Prostate gland (tissue), 2 donors: ENCODE data around the gene SNX18.

Experiments used
- POLR2A ChIP-seq: fragments of 450-650 bp; IDR thresholded peaks from one replicate; pipeline ENCODE4 v1.6.1; 2016; ENCODE audit warnings: antibody characterized with exemption, mild to moderate bottlenecking
- POLR2AphosphoS5 ChIP-seq: sonication (generic); formaldehyde crosslinking; IDR thresholded peaks from one replicate; pipeline ENCODE4 v1.6.1; 2017; ENCODE audit warnings: antibody characterized with exemption
- TF ChIP-seq, protein P1 (sequence below), 4 experiments: fragments of 200-600 bp in 2 of 4; fragments of 450-650 bp in 2 of 4; sonication (generic) in 2 of 4; IDR thresholded peaks; 1 replicate in 3 of 4; 2 replicates in 1 of 4; pipeline ENCODE4 v1.5.1; 2016 to 2019; ENCODE audit warnings: antibody characterized with exemption in 4 of 4, mild to moderate bottlenecking in 2 of 4, moderate library complexity in 2 of 4

DNA sequence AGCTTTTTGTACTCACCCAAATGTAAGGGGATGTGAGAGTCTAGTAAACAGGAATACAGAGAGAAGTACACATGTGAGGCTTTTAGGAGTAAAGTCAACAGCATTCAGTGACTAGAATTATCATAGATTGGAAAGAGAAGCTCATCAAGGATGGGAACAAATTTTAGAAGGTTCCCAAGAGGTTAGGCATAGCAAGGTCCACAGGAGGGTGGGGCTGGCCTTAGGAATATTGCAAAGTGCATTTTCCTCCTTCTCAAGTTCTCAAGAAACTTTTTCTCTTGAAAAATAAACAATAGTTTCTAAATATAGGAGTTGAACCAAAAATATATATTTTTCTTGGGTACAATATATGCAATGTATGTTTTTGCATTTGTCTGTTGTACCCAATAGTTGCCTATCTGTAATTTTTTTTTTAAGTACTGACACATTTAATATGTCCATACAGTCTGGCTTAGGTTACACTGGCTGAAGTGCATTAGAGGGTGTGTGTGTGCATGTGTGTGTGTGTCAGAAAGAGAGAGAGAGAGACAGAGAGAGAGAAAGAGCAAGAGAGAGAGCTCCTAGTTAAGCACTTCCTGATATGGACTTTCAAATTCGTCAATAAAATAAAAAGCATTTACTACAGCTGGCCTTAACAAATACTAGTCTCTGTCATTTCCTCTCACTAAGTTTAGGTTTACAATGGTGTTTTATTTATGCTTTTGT is 62.2 kb downstream of the SNX18 start:
- no peak for TF ChIP-seq POLR2AphosphoS5
- TF ChIP-seq, protein P1, sequence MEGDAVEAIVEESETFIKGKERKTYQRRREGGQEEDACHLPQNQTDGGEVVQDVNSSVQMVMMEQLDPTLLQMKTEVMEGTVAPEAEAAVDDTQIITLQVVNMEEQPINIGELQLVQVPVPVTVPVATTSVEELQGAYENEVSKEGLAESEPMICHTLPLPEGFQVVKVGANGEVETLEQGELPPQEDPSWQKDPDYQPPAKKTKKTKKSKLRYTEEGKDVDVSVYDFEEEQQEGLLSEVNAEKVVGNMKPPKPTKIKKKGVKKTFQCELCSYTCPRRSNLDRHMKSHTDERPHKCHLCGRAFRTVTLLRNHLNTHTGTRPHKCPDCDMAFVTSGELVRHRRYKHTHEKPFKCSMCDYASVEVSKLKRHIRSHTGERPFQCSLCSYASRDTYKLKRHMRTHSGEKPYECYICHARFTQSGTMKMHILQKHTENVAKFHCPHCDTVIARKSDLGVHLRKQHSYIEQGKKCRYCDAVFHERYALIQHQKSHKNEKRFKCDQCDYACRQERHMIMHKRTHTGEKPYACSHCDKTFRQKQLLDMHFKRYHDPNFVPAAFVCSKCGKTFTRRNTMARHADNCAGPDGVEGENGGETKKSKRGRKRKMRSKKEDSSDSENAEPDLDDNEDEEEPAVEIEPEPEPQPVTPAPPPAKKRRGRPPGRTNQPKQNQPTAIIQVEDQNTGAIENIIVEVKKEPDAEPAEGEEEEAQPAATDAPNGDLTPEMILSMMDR (IDR thresholded peaks at IDR 0.05), result no peak
- no peak for TF ChIP-seq POLR2A
